Measurements from ENCODE around the gene RIMKLB.

DNA sequence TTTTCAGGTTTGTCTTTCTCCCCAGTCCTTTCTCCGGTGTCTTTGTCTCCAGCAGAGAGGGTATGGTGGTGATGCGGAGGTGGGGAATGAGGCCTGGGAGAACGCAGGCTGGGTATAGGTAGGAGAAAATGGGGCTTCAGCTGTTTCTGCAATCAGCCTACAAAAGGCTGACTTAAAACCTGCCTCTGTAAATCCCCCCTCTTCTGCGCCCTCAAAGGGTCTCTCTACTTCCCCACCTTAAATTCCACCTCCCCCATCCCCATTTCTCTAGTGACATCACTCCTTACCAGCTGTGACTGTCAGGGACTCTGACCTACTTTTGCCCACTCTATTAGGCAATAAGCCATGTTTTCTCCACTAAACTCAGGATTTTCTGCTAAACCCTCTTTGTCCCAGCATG, 8.1 kb upstream of the RIMKLB start:
- TF ChIP-seq EZH2 (IDR thresholded peaks at IDR 0.05; ENCODE audit: borderline replicate concordance, low read length): no peak
- TF ChIP-seq, protein P1, sequence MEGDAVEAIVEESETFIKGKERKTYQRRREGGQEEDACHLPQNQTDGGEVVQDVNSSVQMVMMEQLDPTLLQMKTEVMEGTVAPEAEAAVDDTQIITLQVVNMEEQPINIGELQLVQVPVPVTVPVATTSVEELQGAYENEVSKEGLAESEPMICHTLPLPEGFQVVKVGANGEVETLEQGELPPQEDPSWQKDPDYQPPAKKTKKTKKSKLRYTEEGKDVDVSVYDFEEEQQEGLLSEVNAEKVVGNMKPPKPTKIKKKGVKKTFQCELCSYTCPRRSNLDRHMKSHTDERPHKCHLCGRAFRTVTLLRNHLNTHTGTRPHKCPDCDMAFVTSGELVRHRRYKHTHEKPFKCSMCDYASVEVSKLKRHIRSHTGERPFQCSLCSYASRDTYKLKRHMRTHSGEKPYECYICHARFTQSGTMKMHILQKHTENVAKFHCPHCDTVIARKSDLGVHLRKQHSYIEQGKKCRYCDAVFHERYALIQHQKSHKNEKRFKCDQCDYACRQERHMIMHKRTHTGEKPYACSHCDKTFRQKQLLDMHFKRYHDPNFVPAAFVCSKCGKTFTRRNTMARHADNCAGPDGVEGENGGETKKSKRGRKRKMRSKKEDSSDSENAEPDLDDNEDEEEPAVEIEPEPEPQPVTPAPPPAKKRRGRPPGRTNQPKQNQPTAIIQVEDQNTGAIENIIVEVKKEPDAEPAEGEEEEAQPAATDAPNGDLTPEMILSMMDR (conservative IDR thresholded peaks at IDR 0.05 in 1 of 2, IDR thresholded peaks at IDR 0.05 in 1 of 2; ENCODE audit: extremely low read depth in 1 of 2, insufficient read depth in 1 of 2, low read depth in 1 of 2, low read length in 2 of 2): no peak

All from mammary epithelial cell (primary cell).